ENCODE measurements around the gene DUOX1. TPM values are rescaled to one million over a fixed set of nuclear protein-coding genes. Genes with fewer than 3 reads are reported as not detected.

DUOX1 gene
- polyA plus RNA-seq, 1 donor (not counting 4 experiments of a cell fraction or from before 2014, with no cell fraction given), result 16.3 TPM

DNA sequence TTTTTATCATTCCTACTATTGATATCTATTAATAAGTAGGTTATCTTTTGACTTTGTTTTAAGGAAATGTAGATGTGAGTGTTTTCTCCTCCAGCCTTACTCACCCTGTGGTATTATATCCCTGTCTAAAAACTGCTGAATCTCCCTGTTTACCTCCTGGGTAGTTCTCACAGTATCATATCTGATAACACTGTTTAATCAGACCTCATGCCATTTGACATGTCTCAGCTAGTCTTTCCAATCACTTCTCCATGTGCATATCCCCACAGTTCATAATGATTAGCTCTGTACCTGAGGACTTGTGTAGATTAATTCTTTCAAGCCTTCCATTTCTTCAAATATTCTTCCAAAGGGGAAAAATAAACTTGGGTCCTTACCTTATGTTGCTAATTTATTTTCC, 46.6 kb upstream of the DUOX1 start:
- dilution Hi-C loops (cut with MboI; ENCODE audit: extremely low pct_ligation_motif_present, low sequenced_read_pairs), result no loop called here
- no peak overlapping the region for H3K4me3 ChIP-seq (ENCODE audit: control insufficient read depth in 2 of 3, extremely low read depth in 1 of 3, insufficient read depth in 2 of 3, low read depth in 1 of 3, low read length in 3 of 3)
- H3K9me3 ChIP-seq (ENCODE audit: control insufficient read depth, low read depth, low read length), result no peaks in the 10 kb centered on the region
- H3K27ac ChIP-seq (ENCODE audit: control insufficient read depth, insufficient read depth, low read length), result no peak overlapping the region
- TF ChIP-seq EZH2 (IDR thresholded peaks at IDR 0.05; ENCODE audit: low read length), result no peak
- TF ChIP-seq CTCF (optimal IDR thresholded peaks at IDR 0.05 in 1 of 3, IDR thresholded peaks at IDR 0.05 in 1 of 3, conservative IDR thresholded peaks at IDR 0.05 in 1 of 3; ENCODE audit: extremely low read depth in 1 of 3, insufficient read depth in 2 of 3, low read length in 3 of 3), result no peak
- H3K4me1 ChIP-seq (ENCODE audit: control insufficient read depth, extremely low read depth, insufficient read depth, low read length), result peaks cover 6% of the 10 kb centered on the region
- peak overlapping the region; percentile 27 for H3K4me2 ChIP-seq (ENCODE audit: control insufficient read depth, extremely low read depth, insufficient read depth, low read depth, low read length)
- no peak for DNase-seq (ENCODE audit: low read depth, low spot score)
- no peaks in the 10 kb centered on the region for H4K20me1 ChIP-seq (ENCODE audit: control insufficient read depth, extremely low read depth, insufficient read depth, low read length)
- H3K9me1 ChIP-seq (ENCODE audit: control insufficient read depth, extremely low read depth, insufficient read depth, low read length), result no peaks in the 10 kb centered on the region
- no peak overlapping the region for H3K9ac ChIP-seq (ENCODE audit: control insufficient read depth, extremely low read depth, insufficient read depth, low read length)
- H2AFZ ChIP-seq (ENCODE audit: control insufficient read depth, low read length), result peak overlapping the region; percentile 30
- no peak for FAIRE-seq
- no peaks in the 10 kb centered on the region for H3K36me3 ChIP-seq (ENCODE audit: control insufficient read depth in 2 of 2, extremely low read depth in 1 of 2, insufficient read depth in 2 of 2, low read length in 2 of 2)
- H3K27me3 ChIP-seq (ENCODE audit: control insufficient read depth, extremely low read depth, insufficient read depth, low read length), result peaks cover 4% of the 10 kb centered on the region
- H3K79me2 ChIP-seq (ENCODE audit: control insufficient read depth, insufficient read depth, low read length), result no peaks in the 10 kb centered on the region

GRCh38 chr15:45084163-45084562, 45.6 kb upstream of the DUOX1 start:
- H4K20me1 ChIP-seq (ENCODE audit: control insufficient read depth, extremely low read depth, insufficient read depth, low read length), result no peaks in the 10 kb centered on the region
- no peak for FAIRE-seq
- DNase-seq (ENCODE audit: low read depth, low spot score), result no peak

More at GRCh38 chr15:45084163-45084562, 45.6 kb upstream of the DUOX1 start:
- no peak overlapping the region for H3K27ac ChIP-seq (ENCODE audit: control insufficient read depth, insufficient read depth, low read length)
- peaks cover 6% of the 10 kb centered on the region for H3K4me1 ChIP-seq (ENCODE audit: control insufficient read depth, extremely low read depth, insufficient read depth, low read length)
- H3K36me3 ChIP-seq (ENCODE audit: control insufficient read depth in 2 of 2, extremely low read depth in 1 of 2, insufficient read depth in 2 of 2, low read length in 2 of 2), result no peaks in the 10 kb centered on the region
- H3K4me2 ChIP-seq (ENCODE audit: control insufficient read depth, extremely low read depth, insufficient read depth, low read depth, low read length), result no peak overlapping the region
- no peak for TF ChIP-seq CTCF (optimal IDR thresholded peaks at IDR 0.05 in 1 of 3, IDR thresholded peaks at IDR 0.05 in 1 of 3, conservative IDR thresholded peaks at IDR 0.05 in 1 of 3; ENCODE audit: extremely low read depth in 1 of 3, insufficient read depth in 2 of 3, low read length in 3 of 3)
- no peak for TF ChIP-seq EZH2 (IDR thresholded peaks at IDR 0.05; ENCODE audit: low read length)
- no peak overlapping the region for H2AFZ ChIP-seq (ENCODE audit: control insufficient read depth, low read length)
- H3K27me3 ChIP-seq (ENCODE audit: control insufficient read depth, extremely low read depth, insufficient read depth, low read length), result peaks cover 4% of the 10 kb centered on the region
- H3K9ac ChIP-seq (ENCODE audit: control insufficient read depth, extremely low read depth, insufficient read depth, low read length), result no peak overlapping the region
- no peak overlapping the region for H3K4me3 ChIP-seq (ENCODE audit: control insufficient read depth in 2 of 3, extremely low read depth in 1 of 3, insufficient read depth in 2 of 3, low read depth in 1 of 3, low read length in 3 of 3)
- no peaks in the 10 kb centered on the region for H3K9me3 ChIP-seq (ENCODE audit: control insufficient read depth, low read depth, low read length)
- H3K79me2 ChIP-seq (ENCODE audit: control insufficient read depth, insufficient read depth, low read length), result no peaks in the 10 kb centered on the region
- H3K9me1 ChIP-seq (ENCODE audit: control insufficient read depth, extremely low read depth, insufficient read depth, low read length), result no peaks in the 10 kb centered on the region
- dilution Hi-C loops (cut with MboI; ENCODE audit: extremely low pct_ligation_motif_present, low sequenced_read_pairs), result no loop called here

Data from keratinocyte (primary cell).